Choroid plexus epithelial cell (primary cell): Measurements from ENCODE around the gene IREB2.

ENCODE experiments used
- DNase-seq: peaks from one replicate; pipeline ENCODE4 v3.0.0-alpha.2; 2010; ENCODE audit warnings: low read depth
- H3K4me3 ChIP-seq: 2 replicates; pipeline ENCODE4 v1.5.1; 2011; ENCODE audit warnings: low read depth, mild to moderate bottlenecking, control low read depth, low read length, moderate library complexity
- TF ChIP-seq, protein P1 (sequence below): conservative IDR thresholded peaks from 2 replicates; pipeline ENCODE4 v1.5.1; 2011; ENCODE audit warnings: low read depth, mild to moderate bottlenecking, control low read depth, inconsistent platforms, low read length, moderate library complexity

IREB2 gene

GRCh38 chr15:78469031-78469430 is 31.0 kb downstream of the IREB2 start:
- H3K4me3 ChIP-seq = no peak overlapping the region
- TF ChIP-seq, protein P1, sequence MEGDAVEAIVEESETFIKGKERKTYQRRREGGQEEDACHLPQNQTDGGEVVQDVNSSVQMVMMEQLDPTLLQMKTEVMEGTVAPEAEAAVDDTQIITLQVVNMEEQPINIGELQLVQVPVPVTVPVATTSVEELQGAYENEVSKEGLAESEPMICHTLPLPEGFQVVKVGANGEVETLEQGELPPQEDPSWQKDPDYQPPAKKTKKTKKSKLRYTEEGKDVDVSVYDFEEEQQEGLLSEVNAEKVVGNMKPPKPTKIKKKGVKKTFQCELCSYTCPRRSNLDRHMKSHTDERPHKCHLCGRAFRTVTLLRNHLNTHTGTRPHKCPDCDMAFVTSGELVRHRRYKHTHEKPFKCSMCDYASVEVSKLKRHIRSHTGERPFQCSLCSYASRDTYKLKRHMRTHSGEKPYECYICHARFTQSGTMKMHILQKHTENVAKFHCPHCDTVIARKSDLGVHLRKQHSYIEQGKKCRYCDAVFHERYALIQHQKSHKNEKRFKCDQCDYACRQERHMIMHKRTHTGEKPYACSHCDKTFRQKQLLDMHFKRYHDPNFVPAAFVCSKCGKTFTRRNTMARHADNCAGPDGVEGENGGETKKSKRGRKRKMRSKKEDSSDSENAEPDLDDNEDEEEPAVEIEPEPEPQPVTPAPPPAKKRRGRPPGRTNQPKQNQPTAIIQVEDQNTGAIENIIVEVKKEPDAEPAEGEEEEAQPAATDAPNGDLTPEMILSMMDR = no peak
- DNase-seq = no peak

- no peak overlapping the region for H3K4me3 ChIP-seq
- DNase-seq = no peak
- TF ChIP-seq, protein P1 = no peak
These were observed 39.3 kb downstream of the IREB2 start for GRCh38 chr15:78477295-78477694.

GRCh38 chr15:78479650-78480049 is 41.6 kb downstream of the IREB2 start:
- H3K4me3 ChIP-seq = no peak overlapping the region
- TF ChIP-seq, protein P1 = no peak
- DNase-seq = no peak

- DNase-seq = no peak
- TF ChIP-seq, protein P1 = no peak
- H3K4me3 ChIP-seq = no peak overlapping the region
These were observed 43.9 kb downstream of the IREB2 start for GRCh38 chr15:78481917-78482316.

GRCh38 chr15:78492872-78493271 is 54.9 kb downstream of the IREB2 start:
- TF ChIP-seq, protein P1 = no peak
- DNase-seq = peak; percentile 50
- no peak overlapping the region for H3K4me3 ChIP-seq

GRCh38 chr15:78501857-78502256 is 63.8 kb downstream of the IREB2 start:
- TF ChIP-seq, protein P1 = no peak
- no peak overlapping the region for H3K4me3 ChIP-seq
- no peak for DNase-seq

DNA sequence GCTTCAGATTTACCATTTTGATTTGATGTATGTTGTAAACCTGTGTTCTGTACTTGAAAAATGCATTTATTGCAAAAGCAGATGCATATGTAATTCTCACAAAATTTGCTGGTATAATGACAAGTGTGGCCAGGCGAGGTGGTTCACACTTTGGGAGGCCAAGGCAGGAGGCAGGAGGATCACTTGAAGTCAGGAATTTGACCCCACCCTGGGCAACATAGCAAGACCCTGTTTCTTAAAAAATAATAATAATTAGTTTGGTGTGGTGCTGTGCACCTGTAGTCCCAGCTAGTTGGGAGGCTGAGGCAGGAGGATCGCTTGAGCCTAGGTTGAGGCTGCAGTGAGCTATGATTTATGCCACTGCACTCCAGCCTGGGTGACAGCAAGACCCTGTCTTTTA is 64.6 kb downstream of the IREB2 start:
- no peak for DNase-seq
- TF ChIP-seq, protein P1 = no peak
- no peak overlapping the region for H3K4me3 ChIP-seq
